ENCODE results near the gene C11orf68. TPM values are rescaled to one million over a fixed set of nuclear protein-coding genes. Genes with fewer than 3 reads are reported as not detected.

C11orf68 gene
- total and polyA plus RNA-seq, 9 of the 15 experiments (the other 6 are each of a cell fraction or from before 2014, with no cell fraction given), result 3.6 to 35.9 (median 12.8) TPM

- TF ChIP-seq RREB1 (CRISPR knock-in tag; IDR thresholded peaks at IDR 0.05), result peak; percentile 90; the same call in 1 of the 2 replicates
- no peak for TF ChIP-seq GTF3C2 (IDR thresholded peaks at IDR 0.05; ENCODE audit: borderline replicate concordance, extremely low read depth, insufficient read length)
- TF ChIP-seq ETS1 (conservative IDR thresholded peaks at IDR 0.05; ENCODE audit: control insufficient read depth, low read depth, low read length), result peak; percentile 38; the same call in 1 of the 2 replicates
- TF ChIP-seq MAFF (IDR thresholded peaks at IDR 0.05; ENCODE audit: low read length), result no peak
- TF ChIP-seq ILF3 (IDR thresholded peaks at IDR 0.05; ENCODE audit: borderline replicate concordance), result peak; percentile 83; the same call in 1 of the 2 replicates
- TF ChIP-seq HNRNPH1 (optimal IDR thresholded peaks at IDR 0.05; ENCODE audit: low read depth, low read length), result no peak
- TF ChIP-seq ZNF583 (CRISPR knock-in tag; IDR thresholded peaks at IDR 0.05), result peak; percentile 57; the same call in 1 of the 2 replicates
- peak; percentile 60; the same call in 1 of the 2 replicates for TF ChIP-seq MXI1 (IDR thresholded peaks at IDR 0.05; ENCODE audit: low read depth, low read length)
- no peak for TF ChIP-seq BCL6 (CRISPR knock-in tag; IDR thresholded peaks at IDR 0.05)
- TF ChIP-seq TEAD2 (tag; IDR thresholded peaks at IDR 0.05), result no peak
- peak; percentile 72 to 83 for TF ChIP-seq MNT (conservative IDR thresholded peaks at IDR 0.05)
- no peak for TF ChIP-seq LEF1 (IDR thresholded peaks at IDR 0.05)
- 0 out of 2 replicates have a peak, but pooled peaks have one; percentile 57 for TF ChIP-seq ZNF165 (CRISPR knock-in tag; IDR thresholded peaks at IDR 0.05; ENCODE audit: borderline replicate concordance)
- no peak for TF ChIP-seq ZNF77 (CRISPR knock-in tag; IDR thresholded peaks at IDR 0.05)
- no peak for TF ChIP-seq ZNF274 (IDR thresholded peaks at IDR 0.05; ENCODE audit: borderline replicate concordance, low read depth, low read length)
These were observed 28.3 kb downstream of the C11orf68 start, which contains the start of gene CCDC85B (continued) for GRCh38 chr11:65890324-65891218.
